Ishikawa (cell line): ENCODE data around the gene TCEAL1.

Experiments used
- CEBPB ChIP-seq: IDR thresholded peaks from 2 replicates; pipeline ENCODE4 v1.6.1; 2012
- CREB1 ChIP-seq: IDR thresholded peaks from 2 replicates; pipeline ENCODE4 v1.6.1; 2012; ENCODE audit warnings: low read depth
- EGR1 ChIP-seq: IDR thresholded peaks from 2 replicates; pipeline ENCODE4 v1.6.1; 2012
- EP300 ChIP-seq: IDR thresholded peaks from 2 replicates; pipeline ENCODE4 v1.6.1; 2012; ENCODE audit warnings: borderline replicate concordance
- FOXM1 ChIP-seq: IDR thresholded peaks from 2 replicates; pipeline ENCODE4 v1.6.1; 2012; ENCODE audit warnings: low read depth, borderline replicate concordance
- MAX ChIP-seq: IDR thresholded peaks from 2 replicates; pipeline ENCODE4 v1.6.1; 2012
- NFIC ChIP-seq: IDR thresholded peaks from 2 replicates; pipeline ENCODE4 v1.6.1; 2012
- RAD21 ChIP-seq: IDR thresholded peaks from 2 replicates; pipeline ENCODE4 v1.6.1; 2012; ENCODE audit warnings: low read depth
- TAF1 ChIP-seq: IDR thresholded peaks from 2 replicates; pipeline ENCODE4 v1.6.1; 2012; ENCODE audit warnings: low read depth, mild to moderate bottlenecking
- TCF12 ChIP-seq: IDR thresholded peaks from 2 replicates; pipeline ENCODE4 v1.6.1; 2012; ENCODE audit warnings: low read depth
- TEAD4 ChIP-seq: IDR thresholded peaks from 2 replicates; pipeline ENCODE4 v1.6.1; 2012
- YY1 ChIP-seq: IDR thresholded peaks from 2 replicates; pipeline ENCODE4 v1.6.1; 2012; ENCODE audit warnings: low read depth
- ZBTB7A ChIP-seq: IDR thresholded peaks from 2 replicates; pipeline ENCODE4 v1.6.1; 2012; ENCODE audit warnings: low read depth
- TF ChIP-seq, protein P1 (sequence below): IDR thresholded peaks from 2 replicates; pipeline ENCODE4 v1.6.1; 2012
- TF ChIP-seq, protein P2 (sequence below): IDR thresholded peaks from 2 replicates; pipeline ENCODE4 v1.6.1; 2012; ENCODE audit warnings: low read depth, mild to moderate bottlenecking

Gene TCEAL1

DNA sequence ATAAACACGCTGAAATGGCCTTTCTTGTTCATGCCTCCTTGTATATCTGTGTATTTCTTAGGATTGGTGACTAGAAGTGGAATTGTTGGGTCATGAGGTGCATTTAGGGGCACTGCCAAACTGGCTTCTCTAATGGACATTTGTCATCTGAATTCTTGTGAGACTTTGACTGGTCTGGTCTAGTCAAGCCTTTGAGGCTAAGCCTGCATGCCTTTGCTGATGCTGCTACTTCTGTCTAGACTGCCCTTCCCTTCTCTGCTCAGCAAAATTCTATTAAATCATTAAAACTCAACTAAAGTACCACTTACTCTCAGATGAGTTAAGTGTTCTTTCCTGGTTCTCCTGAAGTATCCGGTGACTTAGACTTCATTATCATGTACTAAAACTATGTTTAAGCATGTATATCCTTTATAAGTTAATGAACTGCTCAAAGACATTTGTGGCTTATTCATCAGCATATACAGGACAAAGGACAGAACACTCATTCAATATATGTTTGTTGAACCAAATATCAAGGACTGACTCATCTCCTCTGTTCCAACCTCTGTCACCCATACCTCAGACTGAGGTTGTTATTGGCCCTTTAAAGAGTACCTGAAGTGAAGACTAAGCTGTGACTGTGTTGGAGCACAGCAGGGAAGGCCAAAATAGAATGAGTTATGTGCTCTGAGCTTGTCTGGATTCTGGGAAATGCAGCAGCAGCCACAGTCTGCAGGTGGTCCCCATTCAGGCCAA is 9.0 kb downstream of the TCEAL1 start:
- TF ChIP-seq TCF12 (no peak), FOXM1 (no peak), RAD21 (no peak), CREB1 (no peak), EP300 (no peak), CEBPB (no peak), YY1 (no peak), NFIC (no peak), TEAD4 (no peak), MAX (no peak), ZBTB7A (no peak), TAF1 (no peak), EGR1 (no peak)
- TF ChIP-seq, protein P1, sequence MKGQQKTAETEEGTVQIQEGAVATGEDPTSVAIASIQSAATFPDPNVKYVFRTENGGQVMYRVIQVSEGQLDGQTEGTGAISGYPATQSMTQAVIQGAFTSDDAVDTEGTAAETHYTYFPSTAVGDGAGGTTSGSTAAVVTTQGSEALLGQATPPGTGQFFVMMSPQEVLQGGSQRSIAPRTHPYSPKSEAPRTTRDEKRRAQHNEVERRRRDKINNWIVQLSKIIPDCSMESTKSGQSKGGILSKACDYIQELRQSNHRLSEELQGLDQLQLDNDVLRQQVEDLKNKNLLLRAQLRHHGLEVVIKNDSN = no peak
- TF ChIP-seq, protein P2, sequence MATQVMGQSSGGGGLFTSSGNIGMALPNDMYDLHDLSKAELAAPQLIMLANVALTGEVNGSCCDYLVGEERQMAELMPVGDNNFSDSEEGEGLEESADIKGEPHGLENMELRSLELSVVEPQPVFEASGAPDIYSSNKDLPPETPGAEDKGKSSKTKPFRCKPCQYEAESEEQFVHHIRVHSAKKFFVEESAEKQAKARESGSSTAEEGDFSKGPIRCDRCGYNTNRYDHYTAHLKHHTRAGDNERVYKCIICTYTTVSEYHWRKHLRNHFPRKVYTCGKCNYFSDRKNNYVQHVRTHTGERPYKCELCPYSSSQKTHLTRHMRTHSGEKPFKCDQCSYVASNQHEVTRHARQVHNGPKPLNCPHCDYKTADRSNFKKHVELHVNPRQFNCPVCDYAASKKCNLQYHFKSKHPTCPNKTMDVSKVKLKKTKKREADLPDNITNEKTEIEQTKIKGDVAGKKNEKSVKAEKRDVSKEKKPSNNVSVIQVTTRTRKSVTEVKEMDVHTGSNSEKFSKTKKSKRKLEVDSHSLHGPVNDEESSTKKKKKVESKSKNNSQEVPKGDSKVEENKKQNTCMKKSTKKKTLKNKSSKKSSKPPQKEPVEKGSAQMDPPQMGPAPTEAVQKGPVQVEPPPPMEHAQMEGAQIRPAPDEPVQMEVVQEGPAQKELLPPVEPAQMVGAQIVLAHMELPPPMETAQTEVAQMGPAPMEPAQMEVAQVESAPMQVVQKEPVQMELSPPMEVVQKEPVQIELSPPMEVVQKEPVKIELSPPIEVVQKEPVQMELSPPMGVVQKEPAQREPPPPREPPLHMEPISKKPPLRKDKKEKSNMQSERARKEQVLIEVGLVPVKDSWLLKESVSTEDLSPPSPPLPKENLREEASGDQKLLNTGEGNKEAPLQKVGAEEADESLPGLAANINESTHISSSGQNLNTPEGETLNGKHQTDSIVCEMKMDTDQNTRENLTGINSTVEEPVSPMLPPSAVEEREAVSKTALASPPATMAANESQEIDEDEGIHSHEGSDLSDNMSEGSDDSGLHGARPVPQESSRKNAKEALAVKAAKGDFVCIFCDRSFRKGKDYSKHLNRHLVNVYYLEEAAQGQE = no peak

DNA sequence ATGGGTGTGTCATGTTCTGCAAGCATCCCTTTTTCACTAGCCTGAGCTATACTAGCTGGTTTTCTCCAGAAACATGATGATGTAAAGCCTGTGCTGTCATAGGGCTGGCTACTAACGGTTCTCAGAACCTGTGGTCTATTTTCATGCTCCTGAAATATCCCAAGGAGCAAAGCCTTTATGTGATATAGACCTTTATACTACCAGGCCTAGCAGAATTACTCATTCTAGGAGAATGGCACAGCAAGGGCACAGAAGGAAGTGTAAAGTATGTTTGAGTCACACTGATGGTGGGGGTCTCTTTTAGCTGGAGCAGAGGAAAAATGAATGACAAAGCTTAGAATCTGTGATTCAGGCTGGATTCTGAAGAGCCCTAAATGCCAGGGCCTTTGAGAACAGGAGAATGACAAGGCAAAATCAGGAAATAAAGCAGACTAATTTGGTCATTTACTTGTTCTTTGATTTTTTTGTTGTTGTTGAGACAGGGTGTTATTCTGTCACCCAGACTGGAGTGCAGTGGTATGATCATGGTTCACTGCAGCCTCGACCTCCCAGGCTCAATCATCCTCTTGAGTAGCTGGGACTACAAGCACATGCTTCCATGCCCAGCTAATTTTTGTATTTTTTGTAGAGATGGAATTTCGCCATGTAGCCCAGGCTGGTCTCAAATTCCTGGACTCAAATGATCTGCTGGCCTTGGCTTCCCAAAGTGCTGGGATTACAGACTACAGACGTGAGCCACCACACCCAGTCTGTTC is 11.8 kb downstream of the TCEAL1 start:
- TF ChIP-seq, protein P2 = no peak
- no peak for TF ChIP-seq ZBTB7A

GRCh38 chrX:103644125-103644524 is 15.3 kb downstream of the TCEAL1 start:
- TF ChIP-seq TCF12 (no peak), TEAD4 (no peak), ZBTB7A (no peak), FOXM1 (no peak), CEBPB (no peak), YY1 (no peak), MAX (no peak), EGR1 (no peak), RAD21 (no peak), EP300 (no peak), TAF1 (no peak), CREB1 (no peak), NFIC (no peak)
- TF ChIP-seq, protein P2 = no peak
- TF ChIP-seq, protein P1 = no peak

DNA sequence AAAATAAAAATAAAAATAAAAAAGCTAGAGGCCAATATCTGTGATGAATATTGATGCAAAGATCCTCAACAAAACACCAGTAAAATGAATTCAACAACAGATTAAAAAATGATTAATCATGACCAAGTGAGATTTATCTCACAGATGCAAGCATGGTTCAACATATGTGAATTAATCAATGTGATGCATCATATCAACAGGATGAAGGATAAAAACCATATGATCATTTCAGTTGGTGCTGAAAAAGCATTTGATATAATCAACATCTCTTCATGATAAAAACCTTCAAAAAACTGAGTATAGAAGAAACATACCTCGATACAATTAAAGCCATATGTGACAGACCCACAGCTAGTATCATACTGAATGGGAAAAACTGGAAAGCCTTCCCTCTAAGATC is 18.9 kb downstream of the TCEAL1 start:
- TF ChIP-seq ZBTB7A (no peak), TAF1 (no peak), FOXM1 (no peak), CEBPB (no peak), TCF12 (no peak), NFIC (no peak), YY1 (no peak), MAX (no peak), TEAD4 (no peak), CREB1 (no peak), EGR1 (no peak), RAD21 (no peak), EP300 (no peak)
- TF ChIP-seq, protein P2 = no peak
- TF ChIP-seq, protein P1 = no peak
